PC-9 (cell line): Measurements from ENCODE around the gene MYB. TPM values are rescaled to one million over a fixed set of nuclear protein-coding genes. Genes with fewer than 3 reads are reported as not detected.
A peak's percentile ranks its signal among the peaks of the same experiment; 100 is the strongest.

Source experiments
- BruUV-seq: library from RNA; stranded (reverse); fragments of 400-500 nt; replicated peaks from 2 replicates; lab custom pipeline; 2021; lab: Mats Ljungman, UMichigan
- CTCF ChIA-PET: fragments of 300-600 bp; sonication (Branson Sonifier 250); formaldehyde crosslinking; loops from one replicate; lab custom pipeline; 2022; ENCODE audit warnings: antibody characterized with exemption; lab: Charles Lee
- POLR2A ChIA-PET: fragments of 300-600 bp; sonication (Branson Sonifier 250); formaldehyde crosslinking; loops from one replicate; lab custom pipeline; 2022; ENCODE audit warnings: antibody characterized with exemption; ENCODE audit not compliant: unreplicated experiment; lab: Charles Lee
- DNase-seq, 2 experiments: peaks; one replicate each; pipeline versions ENCODE4 v3.0.0 to v3.0.0-alpha.2; 2015 to 2022; ENCODE audit warnings: mixed read lengths in 1 of 2
- H2AFZ ChIP-seq: fragments of 200-600 bp; sonication (generic); 2 replicates; pipeline ENCODE4 v1.8.1; 2017; ENCODE audit warnings: antibody characterized with exemption
- H3F3A ChIP-seq: fragments of 200-600 bp; sonication (generic); 2 replicates; pipeline ENCODE4 v1.8.1; 2017; ENCODE audit warnings: antibody characterized with exemption, mild to moderate bottlenecking, low read depth; ENCODE audit not compliant: insufficient read depth
- H3K27ac ChIP-seq: fragments of 200-600 bp; sonication (generic); 2 replicates; pipeline ENCODE4 v1.6.1; 2016; ENCODE audit warnings: mixed run types
- H3K27me3 ChIP-seq: fragments of 200-600 bp; sonication (generic); 2 replicates; pipeline ENCODE4 v1.6.1; 2016; ENCODE audit warnings: low read depth, mixed run types; ENCODE audit not compliant: insufficient read depth
- H3K36me3 ChIP-seq: fragments of 200-600 bp; sonication (generic); 2 replicates; pipeline ENCODE4 v1.6.1; 2016; ENCODE audit warnings: low read depth, mixed run types
- H3K4me1 ChIP-seq: fragments of 200-600 bp; sonication (generic); replicated peaks from 2 replicates; pipeline ENCODE4 v1.6.1; 2016; ENCODE audit warnings: mixed run types; ENCODE audit not compliant: insufficient read depth
- H3K4me2 ChIP-seq: fragments of 200-600 bp; sonication (generic); 2 replicates; pipeline ENCODE4 v1.6.1; 2017; ENCODE audit warnings: mixed run types
- H3K4me3 ChIP-seq: fragments of 200-600 bp; sonication (generic); 2 replicates; pipeline ENCODE4 v1.6.1; 2016; ENCODE audit warnings: mixed run types
- H3K79me2 ChIP-seq: fragments of 200-600 bp; sonication (generic); 2 replicates; pipeline ENCODE4 v1.6.1; 2017; ENCODE audit warnings: low read depth, mixed run types
- H3K9me2 ChIP-seq: fragments of 200-600 bp; sonication (generic); 2 replicates; pipeline ENCODE4 v1.8.1; 2017; ENCODE audit warnings: mild to moderate bottlenecking; ENCODE audit not compliant: insufficient read depth
- H3K9me3 ChIP-seq: fragments of 200-600 bp; sonication (generic); 2 replicates; pipeline ENCODE4 v1.8.1; 2016; ENCODE audit warnings: low read depth; ENCODE audit not compliant: insufficient read depth
- H4K20me1 ChIP-seq: fragments of 200-600 bp; sonication (generic); 2 replicates; pipeline ENCODE4 v1.8.1; 2017; ENCODE audit not compliant: insufficient read depth
- CTCF ChIP-seq: fragments of 200-600 bp; sonication (generic); conservative IDR thresholded peaks from 2 replicates; pipeline ENCODE4 v1.6.1; 2017; ENCODE audit warnings: mixed run types, antibody characterized with exemption, mild to moderate bottlenecking, moderate library complexity
- EZH2 ChIP-seq: fragments of 200-600 bp; sonication (generic); IDR thresholded peaks from 2 replicates; pipeline ENCODE4 v1.8.0; 2017; ENCODE audit warnings: antibody characterized with exemption, low read depth
- intact Hi-C: fragments of 100-400 bp; cut with micrococcal nuclease; formaldehyde crosslinking; loops from one replicate; pipeline ENCODE4 v1.10.0; 2022; ENCODE audit not compliant: unreplicated experiment
- total RNA-seq: library from RNA; stranded (reverse); gene quantifications from 2 replicates; pipeline ENCODE4 v1.2.3, GENCODE V29; 2021

The MYB gene
- total RNA-seq, 1 experiment from 2014 or later = 1.8 TPM

- peak overlapping the region; percentile 70 for H3K4me2 ChIP-seq
- CTCF ChIA-PET = no interaction called here
- H3K4me1 ChIP-seq = peaks cover 19% of the 10 kb centered on the region
- no peaks in the 10 kb centered on the region for H3K9me2 ChIP-seq
- no TSS peak for BruUV-seq
- POLR2A ChIA-PET = interaction anchor here (0.5 kb wide), 1 partner anchor 14 kb away, joined by 3 read pairs; no protein-coding TSS in a partner anchor
- H3K36me3 ChIP-seq = no peaks in the 10 kb centered on the region
- TF ChIP-seq EZH2 = no peak
- no peak for TF ChIP-seq CTCF
- H3K27me3 ChIP-seq = peaks cover 85% of the 10 kb centered on the region
- no peaks in the 10 kb centered on the region for H3K9me3 ChIP-seq
- H2AFZ ChIP-seq = no peak overlapping the region
- intact Hi-C loops = loop anchor here (2.0 kb wide), 1 partner anchor 76 kb away; no protein-coding TSS in a partner anchor
- H3F3A ChIP-seq = peaks cover 9% of the 10 kb centered on the region
- H4K20me1 ChIP-seq = peaks cover 11% of the 10 kb centered on the region
- no peaks in the 10 kb centered on the region for H3K79me2 ChIP-seq
- H3K27ac ChIP-seq = no peak overlapping the region
- no peak overlapping the region for H3K4me3 ChIP-seq
- DNase-seq = peak; percentile 53 to 92
Observed at GRCh38 chr6:135258970-135259369, 77.9 kb downstream of the MYB start.

GRCh38 chr6:135260612-135261011, 79.5 kb downstream of the MYB start:
- no peaks in the 10 kb centered on the region for H3K9me3 ChIP-seq
- peaks cover 11% of the 10 kb centered on the region for H4K20me1 ChIP-seq
- BruUV-seq = no TSS peak
- H3K4me3 ChIP-seq = no peak overlapping the region
- H3K4me1 ChIP-seq = peaks cover 19% of the 10 kb centered on the region
- H3K27ac ChIP-seq = no peak overlapping the region
- no peaks in the 10 kb centered on the region for H3K79me2 ChIP-seq
- ChIA-PET CTCF (no interaction called here), POLR2A (no interaction called here)
- H3K27me3 ChIP-seq = peaks cover 79% of the 10 kb centered on the region
- peak in 1 of 2 experiments; percentile 28 for DNase-seq
- H3K9me2 ChIP-seq = no peaks in the 10 kb centered on the region
- H3K36me3 ChIP-seq = no peaks in the 10 kb centered on the region
- H3F3A ChIP-seq = peaks cover 9% of the 10 kb centered on the region
- intact Hi-C loops = no loop called here
- H3K4me2 ChIP-seq = no peak overlapping the region
- no peak overlapping the region for H2AFZ ChIP-seq
- no peak for TF ChIP-seq EZH2
- no peak for TF ChIP-seq CTCF

- ChIA-PET CTCF (no interaction called here), POLR2A (interaction anchor here (0.6 to 0.7 kb wide), 2 partner anchors 78 to 207 kb away, joined by 4 to 11 read pairs; partner anchors contain the start of gene HBS1L)
- peaks cover 77% of the 10 kb centered on the region for H3K27me3 ChIP-seq
Observed at GRCh38 chr6:135261872-135262725, 81.0 kb downstream of the MYB start.

More at GRCh38 chr6:135261872-135262725, 81.0 kb downstream of the MYB start:
- no peak overlapping the region for H3K4me2 ChIP-seq
- H4K20me1 ChIP-seq = peaks cover 11% of the 10 kb centered on the region
- no peak overlapping the region for H2AFZ ChIP-seq
- H3K36me3 ChIP-seq = no peaks in the 10 kb centered on the region
- BruUV-seq = no TSS peak
- intact Hi-C loops = no loop called here
- no peaks in the 10 kb centered on the region for H3K9me2 ChIP-seq
- DNase-seq = peak in 1 of 2 experiments; percentile 35
- H3K79me2 ChIP-seq = no peaks in the 10 kb centered on the region
- peaks cover 9% of the 10 kb centered on the region for H3F3A ChIP-seq
- H3K9me3 ChIP-seq = no peaks in the 10 kb centered on the region
- TF ChIP-seq EZH2 = no peak
- no peak overlapping the region for H3K27ac ChIP-seq
- H3K4me1 ChIP-seq = peaks cover 19% of the 10 kb centered on the region
- H3K4me3 ChIP-seq = no peak overlapping the region
